ENCODE results near the gene APBA2.
A peak's percentile ranks its signal among the peaks of the same experiment; 100 is the strongest.
"Not testable (repeated sequence)": the region's sequence is repeated elsewhere in the genome, so short reads cannot be mapped to it uniquely, and the experiment has no call there.

Gene APBA2

GRCh38 chr15:29100486-29101000 lies 214.8 kb downstream of the APBA2 start:
- H3F3A ChIP-seq (ENCODE audit: insufficient read depth, low read length): no peaks in the 10 kb centered on the region
- H3K9ac ChIP-seq (ENCODE audit: low read length): no peak overlapping the region
- no peak overlapping the region for H3K4me2 ChIP-seq (ENCODE audit: low read length)
- H3K9me3 ChIP-seq (ENCODE audit: low read length): no peaks in the 10 kb centered on the region
- no peaks in the 10 kb centered on the region for H3K79me2 ChIP-seq (ENCODE audit: insufficient read depth, low read length)
- H2AFZ ChIP-seq (ENCODE audit: low read length): no peak overlapping the region
- H3K9me2 ChIP-seq (ENCODE audit: low read depth, low read length): no peaks in the 10 kb centered on the region
- no peak for TF ChIP-seq CTCF (IDR thresholded peaks at IDR 0.05; ENCODE audit: low read length)
- no peak for TF ChIP-seq EZH2 (IDR thresholded peaks at IDR 0.05; ENCODE audit: borderline replicate concordance, low read length)
- H4K20me1 ChIP-seq (ENCODE audit: insufficient read depth, low read length): no peaks in the 10 kb centered on the region
- no peaks in the 10 kb centered on the region for H3K36me3 ChIP-seq (ENCODE audit: insufficient read depth, low read length)
- H3K4me1 ChIP-seq (ENCODE audit: insufficient read depth, low read length, severe bottlenecking): no peaks in the 10 kb centered on the region
- no peak overlapping the region for H3K27ac ChIP-seq (ENCODE audit: low read depth, low read length, poor library complexity, severe bottlenecking)
- no peak overlapping the region for H3K4me3 ChIP-seq (ENCODE audit: low read depth, low read length, poor library complexity, severe bottlenecking)
- no peaks in the 10 kb centered on the region for H3K27me3 ChIP-seq (ENCODE audit: insufficient read depth, low read length)

GRCh38 chr15:29101491-29101890 lies 215.7 kb downstream of the APBA2 start:
- Histone ChIP-seq H3K27ac (ENCODE audit: low read depth, low read length, poor library complexity, severe bottlenecking) (no peak overlapping the region), H3K4me1 (ENCODE audit: insufficient read depth, low read length, severe bottlenecking) (no peaks in the 10 kb centered on the region), H3K9me3 (ENCODE audit: low read length) (no peaks in the 10 kb centered on the region), H3K27me3 (ENCODE audit: insufficient read depth, low read length) (no peaks in the 10 kb centered on the region), H3K4me2 (ENCODE audit: low read length) (no peak overlapping the region), H3K9me2 (ENCODE audit: low read depth, low read length) (no peaks in the 10 kb centered on the region), H3K36me3 (ENCODE audit: insufficient read depth, low read length) (no peaks in the 10 kb centered on the region), H3K4me3 (ENCODE audit: low read depth, low read length, poor library complexity, severe bottlenecking) (no peak overlapping the region), H4K20me1 (ENCODE audit: insufficient read depth, low read length) (no peaks in the 10 kb centered on the region), H2AFZ (ENCODE audit: low read length) (no peak overlapping the region), H3K79me2 (ENCODE audit: insufficient read depth, low read length) (no peaks in the 10 kb centered on the region), H3F3A (ENCODE audit: insufficient read depth, low read length) (no peaks in the 10 kb centered on the region), H3K9ac (ENCODE audit: low read length) (no peak overlapping the region)
- TF ChIP-seq CTCF (IDR thresholded peaks at IDR 0.05; ENCODE audit: low read length) (no peak), EZH2 (IDR thresholded peaks at IDR 0.05; ENCODE audit: borderline replicate concordance, low read length) (no peak)

GRCh38 chr15:29102173-29102794 lies 216.5 kb downstream of the APBA2 start:
- H3K9me2 ChIP-seq (ENCODE audit: low read depth, low read length); H3K9me3 ChIP-seq (ENCODE audit: low read length); H3K4me2 ChIP-seq (ENCODE audit: low read length); H3K4me1 ChIP-seq (ENCODE audit: insufficient read depth, low read length, severe bottlenecking); H3K27ac ChIP-seq (ENCODE audit: low read depth, low read length, poor library complexity, severe bottlenecking); H2AFZ ChIP-seq (ENCODE audit: low read length); H3K27me3 ChIP-seq (ENCODE audit: insufficient read depth, low read length); H3K4me3 ChIP-seq (ENCODE audit: low read depth, low read length, poor library complexity, severe bottlenecking); H4K20me1 ChIP-seq (ENCODE audit: insufficient read depth, low read length); H3K36me3 ChIP-seq (ENCODE audit: insufficient read depth, low read length); H3K9ac ChIP-seq (ENCODE audit: low read length); H3F3A ChIP-seq (ENCODE audit: insufficient read depth, low read length); H3K79me2 ChIP-seq (ENCODE audit: insufficient read depth, low read length): not testable (repeated sequence)
- TF ChIP-seq CTCF (IDR thresholded peaks at IDR 0.05; ENCODE audit: low read length): peak; percentile 61

Data from OCI-LY1 (cell line).